DMS114 treated with DMSO at 0.1 percent for 48 hours (cell line): ENCODE results near the gene SLC29A4.
"Not testable (repeated sequence)": the region's sequence is repeated elsewhere in the genome, so short reads cannot be mapped to it uniquely, and the experiment has no call there.

Experiments used
- DNase-seq: peaks from one replicate; lab custom pipeline; 2025; ENCODE audit not compliant: unreplicated experiment; lab: John Stamatoyannopoulos, UW

The SLC29A4 gene

DNA sequence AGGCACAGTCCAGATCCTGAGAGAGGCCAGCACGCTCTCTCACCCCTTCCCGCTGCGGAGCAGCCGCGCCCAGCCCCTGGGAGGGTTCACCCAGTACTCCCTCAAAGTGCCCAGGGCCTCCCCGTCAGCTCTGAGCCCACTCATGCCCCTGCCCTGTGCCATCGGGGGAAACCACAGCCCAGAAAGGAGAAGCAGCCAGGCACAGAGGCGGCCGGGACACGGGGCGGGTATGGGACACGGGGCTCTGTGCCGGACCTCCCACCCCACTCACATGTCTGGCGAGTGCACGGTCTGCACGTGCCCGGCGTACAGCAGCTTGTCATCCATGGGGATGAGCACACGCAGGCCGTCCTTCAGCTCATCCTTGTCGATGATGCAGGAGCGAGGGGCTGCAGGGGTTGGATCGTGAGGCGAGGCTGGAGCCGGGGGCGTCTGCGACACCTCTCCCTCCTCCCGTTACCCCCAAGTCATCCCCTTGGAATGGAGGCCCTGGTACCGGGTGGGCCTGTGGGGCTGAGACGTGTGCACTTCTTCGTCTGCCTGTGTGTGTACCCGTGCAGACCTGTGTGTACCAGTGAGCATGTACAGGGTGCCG, 38.2 kb downstream of the SLC29A4 start:
- no peak for DNase-seq

DNA sequence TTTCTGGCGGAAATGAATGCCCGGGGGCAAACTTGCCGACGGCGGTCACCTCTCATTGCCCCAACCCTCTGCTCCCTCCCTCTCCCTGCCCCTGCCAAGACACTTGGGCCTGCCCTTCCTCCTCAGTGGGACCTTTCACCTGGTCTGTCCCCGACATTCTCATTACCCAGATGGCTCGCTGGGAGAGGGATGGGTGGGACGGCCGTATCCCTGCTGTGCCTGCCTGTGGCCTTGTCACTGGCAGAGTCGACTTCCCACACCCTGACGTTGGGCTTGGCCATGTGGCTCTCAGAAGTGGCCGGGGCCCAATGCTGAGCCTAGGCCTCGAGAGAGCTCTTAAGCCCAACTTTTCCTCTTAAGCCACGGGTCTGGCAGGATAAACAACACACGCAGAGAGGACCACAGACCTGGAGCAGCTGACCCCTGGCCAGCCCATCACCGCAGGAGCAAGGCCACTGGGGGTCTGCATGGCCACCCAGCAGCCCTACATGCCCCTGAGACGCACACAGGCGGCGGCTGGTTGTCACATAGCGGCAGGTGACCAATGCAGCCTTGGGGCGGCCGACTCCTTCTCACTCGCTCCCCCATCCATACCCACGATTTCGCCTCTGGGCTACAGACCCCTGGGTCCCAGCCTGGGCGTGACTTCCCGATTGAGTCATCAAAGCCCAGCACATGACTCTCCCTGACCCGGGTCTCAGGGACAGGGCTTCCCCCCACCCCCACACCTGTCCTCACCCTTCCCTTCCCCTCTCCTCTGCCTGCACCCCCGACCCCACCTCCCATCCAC, 40.1 kb downstream of the SLC29A4 start:
- DNase-seq = no peak

DNA sequence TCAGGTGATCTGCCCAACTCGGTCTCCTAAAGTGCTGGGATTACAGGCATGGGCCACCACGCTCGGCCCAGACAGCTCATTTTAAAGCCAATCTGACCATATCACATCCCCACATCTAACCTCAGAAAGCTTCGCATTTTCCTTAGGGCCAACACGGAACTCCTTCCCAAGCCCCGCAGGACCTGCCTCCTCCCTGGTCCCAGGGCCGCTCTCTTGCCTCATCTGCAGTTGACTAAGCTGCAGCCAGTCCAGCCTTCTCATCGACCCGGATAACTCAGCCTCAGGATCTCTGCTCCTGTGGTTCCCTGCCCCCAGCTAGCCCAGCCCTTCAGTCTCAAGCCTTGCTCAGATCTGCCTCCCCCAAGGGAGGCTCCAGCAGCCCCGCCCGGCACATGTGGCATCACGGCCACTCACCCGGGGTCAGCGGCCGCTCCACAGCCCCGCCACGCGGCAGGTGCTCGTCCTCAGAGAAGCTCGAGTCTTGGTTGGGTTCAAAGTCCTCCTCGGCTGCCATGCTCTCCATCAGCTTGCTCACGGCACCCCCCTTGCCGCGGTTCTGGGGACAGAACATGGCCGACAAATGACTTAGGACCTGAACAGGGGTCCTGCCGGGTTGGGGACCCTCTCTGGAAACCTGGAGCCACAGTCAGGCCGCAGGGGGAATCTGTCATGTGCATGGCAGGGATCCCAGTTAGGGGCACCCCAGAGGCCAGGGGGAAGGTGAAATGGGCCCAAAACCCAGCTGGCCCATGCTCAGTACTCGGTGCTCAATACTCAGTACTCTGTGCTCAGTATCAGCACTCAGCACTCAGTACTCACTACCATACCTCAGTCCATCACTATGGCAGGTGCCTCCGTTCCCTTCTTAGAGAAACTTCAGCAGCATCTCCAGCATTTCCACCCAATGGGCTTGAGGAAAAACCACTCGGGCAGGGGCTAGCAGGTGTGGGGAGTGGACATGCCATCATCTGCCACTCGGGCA, 41.3 kb downstream of the SLC29A4 start:
- not testable (repeated sequence) for DNase-seq

DNA sequence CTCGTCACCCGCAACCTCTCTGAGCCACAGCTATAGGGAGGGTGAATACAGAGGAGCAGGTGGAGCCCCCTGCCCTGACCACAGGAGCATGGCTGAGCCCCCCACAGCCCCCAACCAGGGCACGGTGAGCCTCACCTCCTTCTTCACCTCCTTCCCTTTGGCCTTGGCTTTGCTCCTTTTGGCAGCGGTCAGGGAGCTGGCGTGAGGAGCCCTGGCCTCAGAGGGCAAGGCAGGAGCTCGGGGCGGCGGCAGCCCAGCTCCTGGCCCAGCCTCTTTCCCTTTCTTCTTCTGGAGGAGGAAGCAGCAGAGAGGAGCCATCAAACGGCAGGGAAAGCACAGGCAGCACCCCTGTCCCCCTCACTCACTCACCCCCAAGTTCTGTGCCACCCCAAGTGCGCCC, 42.2 kb downstream of the SLC29A4 start:
- no peak for DNase-seq

DNA sequence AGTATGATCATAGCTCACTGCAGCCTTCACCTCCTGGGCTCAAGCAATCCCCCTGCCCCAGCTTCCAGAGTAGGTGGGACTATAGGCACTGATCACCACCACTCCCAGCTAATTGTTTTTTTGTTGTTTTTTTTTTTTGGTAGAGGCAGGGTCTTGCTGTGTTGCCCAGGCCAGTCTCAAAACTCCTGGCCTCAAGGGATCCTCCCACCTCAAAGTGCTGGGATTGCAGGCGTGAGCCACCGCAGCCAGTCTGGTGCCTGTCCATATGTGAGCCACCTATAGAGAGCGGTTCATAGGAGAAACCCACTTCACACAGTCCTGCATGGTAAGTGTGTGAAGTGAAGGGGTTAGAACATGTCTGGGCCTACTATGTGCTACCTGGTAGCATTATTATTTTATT, 47.5 kb downstream of the SLC29A4 start:
- no peak for DNase-seq

DNA sequence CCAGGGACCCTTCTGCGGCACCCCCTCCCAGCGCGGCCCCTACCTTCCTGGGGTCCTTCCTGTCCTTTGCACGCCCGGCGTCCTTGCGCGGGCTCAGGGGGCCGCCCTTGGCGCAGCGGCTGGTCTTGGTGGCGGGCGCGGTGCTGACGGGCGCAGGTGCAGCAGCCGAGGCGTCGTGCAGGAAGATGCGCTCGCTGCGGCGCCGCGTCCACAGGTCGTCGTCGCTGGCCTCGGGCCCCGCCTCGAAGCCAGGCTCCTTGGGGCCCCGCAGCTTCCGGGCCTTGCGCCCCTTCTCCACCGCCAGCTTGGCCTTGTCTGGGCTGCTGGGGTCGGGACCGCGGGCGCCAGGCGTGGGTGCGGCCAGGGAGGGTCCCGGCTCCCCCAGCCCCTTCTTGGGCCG, 49.8 kb downstream of the SLC29A4 start:
- DNase-seq = no peak

DNA sequence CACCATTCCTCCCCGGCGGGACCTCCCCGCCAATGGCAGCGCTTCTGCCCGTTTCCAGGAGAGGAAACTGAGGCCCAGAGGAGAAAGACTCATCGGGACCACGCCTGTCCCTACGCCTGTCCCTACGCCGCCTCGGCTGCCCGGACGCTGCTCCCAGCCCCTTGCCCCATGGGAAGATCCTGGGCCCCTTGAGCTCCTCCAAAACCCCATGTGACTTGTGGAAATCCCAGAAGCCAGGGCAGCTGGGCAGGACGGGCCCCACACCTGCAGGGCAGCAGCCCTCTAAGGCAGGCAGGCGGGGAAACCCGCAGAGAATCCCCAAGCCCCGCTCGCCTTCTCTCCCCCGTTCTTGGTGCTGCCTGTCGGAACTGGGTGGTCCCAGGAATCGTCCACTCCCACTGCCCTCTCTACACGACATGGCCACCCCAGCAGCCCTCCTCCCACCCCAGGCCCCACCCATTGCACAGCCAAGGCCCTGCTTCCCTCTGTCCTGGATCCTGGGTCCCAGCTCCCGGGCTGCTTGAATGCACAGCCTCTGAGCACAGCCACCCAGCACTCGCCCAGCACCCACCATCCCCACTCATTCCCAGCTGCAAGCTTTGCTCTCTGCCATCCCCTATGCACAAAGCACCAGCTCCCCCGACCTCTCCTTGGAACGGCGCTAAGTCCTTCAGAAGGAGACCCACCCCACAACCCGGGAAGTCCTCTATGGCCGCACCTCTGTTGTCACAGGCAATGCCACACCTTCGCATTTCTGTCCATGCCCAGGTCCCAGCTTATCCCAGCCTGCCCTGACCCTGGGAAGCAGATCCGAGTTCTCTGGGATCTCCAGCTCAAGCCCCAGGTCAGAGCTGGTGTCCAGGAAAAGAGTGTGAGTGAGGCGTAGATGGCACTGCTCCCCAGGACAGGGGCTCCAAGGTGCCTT, 50.6 kb downstream of the SLC29A4 start:
- DNase-seq = no peak

DNA sequence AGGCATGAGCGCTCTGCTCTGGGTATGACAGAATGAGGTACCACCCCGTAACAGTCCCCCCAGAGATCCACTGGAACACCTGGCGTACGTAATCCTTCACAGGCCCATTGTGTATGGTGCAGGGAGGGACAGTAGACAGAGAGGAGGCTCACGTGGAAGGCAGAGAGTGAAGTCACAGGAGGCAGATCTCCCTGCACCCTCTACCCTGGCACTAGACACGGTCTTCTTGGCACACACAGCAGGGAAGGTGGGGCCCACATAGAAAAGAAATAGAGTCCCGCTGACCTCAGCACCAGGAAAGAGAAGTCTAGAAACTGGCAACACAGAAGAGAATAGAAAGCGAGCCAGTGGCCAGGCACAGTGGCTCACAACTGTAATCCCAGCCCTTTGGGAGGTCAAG, 51.9 kb downstream of the SLC29A4 start:
- DNase-seq = no peak

DNA sequence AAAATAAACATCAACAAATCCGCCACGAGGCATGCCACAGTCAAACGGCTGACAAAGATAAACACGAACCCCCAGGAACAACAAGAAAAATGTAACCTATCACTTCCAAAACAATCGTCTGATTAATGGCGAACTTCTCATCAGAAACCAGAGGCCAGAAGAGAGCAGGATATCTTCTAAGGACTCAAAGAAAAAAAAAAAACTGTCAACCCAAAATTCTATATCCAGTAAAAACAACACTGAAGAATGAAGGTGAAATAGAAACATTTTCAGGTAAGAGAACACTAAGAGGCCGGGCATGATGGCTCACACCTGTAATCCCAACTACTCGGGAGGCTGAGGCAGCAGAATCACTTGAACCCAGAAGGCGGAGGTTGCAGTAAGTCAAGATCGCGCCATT, 54.3 kb downstream of the SLC29A4 start:
- no peak for DNase-seq

DNA sequence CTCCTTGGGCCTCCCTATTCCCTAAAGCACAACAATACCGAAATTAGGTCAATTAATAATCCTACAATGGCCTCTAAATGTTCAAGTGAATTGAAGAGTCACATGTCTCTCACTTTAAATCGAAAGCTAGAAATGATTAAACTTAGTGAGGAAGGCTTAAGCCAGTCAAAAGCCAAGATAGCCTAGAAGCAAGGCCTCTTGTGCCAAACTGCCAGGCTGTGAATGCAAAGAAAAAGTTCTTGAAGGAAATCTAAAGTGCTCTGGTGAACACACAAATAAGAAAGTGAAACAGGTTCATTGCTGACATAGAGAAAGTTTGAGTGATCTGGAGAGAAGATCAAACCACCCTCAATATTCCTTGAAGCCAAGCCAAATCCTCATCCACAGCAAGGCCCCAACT, 57.2 kb downstream of the SLC29A4 start:
- DNase-seq = no peak

DNA sequence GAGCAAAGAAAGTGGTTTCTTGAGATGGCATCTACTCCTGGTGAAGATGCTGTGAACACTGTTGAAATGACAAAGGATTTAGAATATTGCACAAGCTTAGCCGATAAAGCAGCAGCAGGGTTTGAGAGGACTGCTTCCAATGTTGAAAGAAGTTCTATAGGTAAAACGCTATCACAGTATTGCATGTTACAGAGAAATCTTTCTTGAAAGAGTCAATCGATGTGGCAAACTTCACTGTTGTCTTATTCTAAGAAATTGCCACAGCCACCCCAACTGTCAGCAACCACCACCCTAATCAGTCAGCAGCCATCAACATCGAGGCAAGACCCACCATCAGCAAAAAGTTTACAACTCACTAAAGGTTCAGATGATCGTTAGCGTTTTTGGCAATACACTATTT, 59.9 kb downstream of the SLC29A4 start:
- no peak for DNase-seq

DNA sequence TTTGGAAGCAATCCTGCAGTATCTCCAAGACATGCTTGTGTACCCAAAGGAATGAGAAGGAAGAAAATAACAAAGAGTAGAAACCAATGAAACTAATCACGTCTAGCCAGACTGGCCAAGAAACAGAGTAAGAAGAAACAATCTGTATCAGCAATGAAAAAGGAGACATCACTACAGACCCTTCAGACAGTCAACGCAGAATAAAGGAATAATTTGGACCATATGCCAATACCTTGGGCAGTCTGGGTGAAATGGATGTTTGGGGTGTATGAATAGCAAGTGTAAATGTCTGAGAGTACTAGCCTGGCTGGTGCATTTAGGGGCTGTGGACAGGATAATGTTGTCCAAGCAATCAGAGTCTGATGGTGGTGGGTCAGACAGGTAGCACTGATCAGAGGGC, 61.1 kb downstream of the SLC29A4 start:
- no peak for DNase-seq

DNA sequence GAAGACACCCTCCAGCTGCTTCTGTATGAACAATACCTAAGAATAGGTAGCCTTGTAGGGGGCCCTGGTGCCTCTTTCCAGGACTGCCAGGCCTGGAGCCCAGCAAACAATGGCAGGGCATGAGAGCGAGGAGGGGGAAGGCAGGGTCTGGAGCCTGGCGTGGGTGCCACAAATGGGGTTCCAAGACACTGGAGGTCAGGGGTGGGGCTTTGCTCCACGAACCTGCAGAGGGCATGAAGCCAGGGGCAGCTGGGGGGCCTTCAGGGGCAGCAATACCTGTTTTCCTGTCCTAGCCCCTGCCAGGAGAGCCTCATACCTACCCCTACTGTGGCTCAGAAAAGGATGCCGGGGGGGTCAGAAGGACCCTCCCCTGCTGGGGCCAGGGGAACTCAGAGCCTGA, 61.6 kb downstream of the SLC29A4 start:
- DNase-seq = no peak

DNA sequence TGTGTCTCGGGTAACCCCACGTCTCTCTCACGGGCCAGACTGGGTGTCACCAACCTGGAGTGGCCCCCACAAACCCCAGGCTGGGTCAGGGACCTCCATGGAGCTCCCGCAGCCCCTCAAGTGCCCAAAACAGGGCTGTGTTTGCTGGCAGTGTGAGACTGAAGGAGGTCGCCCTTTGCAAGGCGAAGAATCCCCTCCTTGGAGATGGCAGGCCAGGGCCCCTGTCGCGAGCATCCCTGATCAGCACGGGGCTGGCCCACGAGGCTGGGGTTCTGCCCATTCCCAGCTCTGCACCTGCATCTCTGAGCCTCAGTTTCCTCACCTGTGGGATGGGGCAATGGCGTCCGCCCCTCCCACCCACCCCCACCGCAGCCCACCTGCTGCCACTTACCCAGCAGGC, 62.4 kb downstream of the SLC29A4 start:
- DNase-seq = no peak

DNA sequence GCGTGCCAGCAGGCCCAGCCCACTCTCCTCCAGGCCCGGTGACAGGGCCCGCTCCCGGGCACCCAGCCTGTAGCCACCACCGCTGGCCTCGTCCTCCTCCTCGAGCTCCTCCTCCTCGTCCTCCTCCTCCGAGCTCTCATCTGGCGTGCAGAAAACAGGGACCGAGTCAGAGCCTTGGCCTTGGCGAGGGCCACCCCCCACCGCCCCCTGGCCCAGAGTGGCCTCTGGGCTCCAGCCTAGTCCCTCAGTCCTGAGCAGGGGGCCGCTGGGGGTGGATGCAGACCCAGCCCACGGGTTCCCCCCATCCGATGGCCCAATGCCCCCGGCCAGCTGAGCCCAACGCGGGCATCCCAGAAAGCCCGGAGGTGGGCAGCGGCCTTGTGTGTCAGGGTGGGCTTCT, 62.9 kb downstream of the SLC29A4 start:
- no peak for DNase-seq

DNA sequence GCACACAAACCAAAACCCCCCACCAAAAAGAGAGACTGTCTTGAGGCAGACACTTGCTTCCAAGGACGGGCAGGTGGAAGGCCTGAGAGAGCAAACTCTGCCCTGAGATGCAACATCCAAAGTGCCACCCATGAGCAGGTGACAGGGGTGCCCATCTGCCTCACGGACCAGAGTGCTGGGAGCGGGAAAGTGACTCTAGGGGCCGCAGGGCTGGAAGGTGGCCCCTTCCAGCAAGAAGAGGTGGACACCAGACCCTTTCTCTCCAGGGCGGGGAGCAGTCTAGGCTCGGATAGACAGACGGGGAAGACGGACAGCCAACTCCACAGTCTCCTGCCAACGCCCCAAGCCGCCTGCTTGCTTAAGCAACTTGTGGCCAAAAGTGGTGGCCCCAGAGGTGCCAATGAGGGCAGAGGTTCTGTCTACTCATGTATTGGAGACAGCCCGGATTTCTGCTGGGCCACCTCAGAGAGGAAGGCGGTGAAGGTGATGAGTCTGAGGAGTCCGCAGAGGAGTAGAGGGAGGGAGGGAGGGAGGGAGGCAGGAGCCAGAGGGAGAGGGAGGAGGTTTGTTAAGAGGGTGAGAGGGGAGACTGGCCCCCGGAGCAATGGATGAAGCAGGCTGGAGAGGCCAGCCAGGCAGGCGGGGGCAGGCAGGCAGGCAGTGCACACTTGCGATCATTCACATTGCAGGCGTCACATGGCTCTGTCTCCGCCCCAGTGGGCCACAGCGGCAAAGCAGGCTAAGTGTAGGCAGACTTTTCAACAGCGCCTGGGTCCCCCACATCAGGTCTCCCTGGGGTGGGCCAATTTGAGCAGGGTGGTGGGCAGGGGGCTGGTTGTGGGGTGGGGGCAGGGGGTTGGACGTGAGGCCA, 65.6 kb downstream of the SLC29A4 start:
- DNase-seq = no peak

DNA sequence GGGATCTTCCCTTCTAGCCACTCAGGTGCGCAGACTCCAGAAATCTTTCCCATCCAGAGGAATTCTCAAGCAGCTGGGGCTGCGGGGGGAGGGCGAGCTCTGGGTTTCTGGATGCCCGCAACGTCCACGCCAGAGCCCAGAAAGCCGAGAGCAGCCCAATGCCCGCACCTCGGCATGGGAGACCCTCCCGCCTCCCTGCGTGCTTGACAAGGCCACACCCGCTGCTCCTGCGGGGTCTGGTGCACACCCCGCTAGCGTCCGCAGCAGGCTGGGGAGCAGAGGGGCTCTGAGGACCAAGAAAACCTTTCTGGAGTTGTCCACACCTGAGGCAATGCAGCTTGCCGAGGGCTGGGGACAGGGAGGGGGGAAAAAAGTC, 66.2 kb downstream of the SLC29A4 start:
- no peak for DNase-seq

DNA sequence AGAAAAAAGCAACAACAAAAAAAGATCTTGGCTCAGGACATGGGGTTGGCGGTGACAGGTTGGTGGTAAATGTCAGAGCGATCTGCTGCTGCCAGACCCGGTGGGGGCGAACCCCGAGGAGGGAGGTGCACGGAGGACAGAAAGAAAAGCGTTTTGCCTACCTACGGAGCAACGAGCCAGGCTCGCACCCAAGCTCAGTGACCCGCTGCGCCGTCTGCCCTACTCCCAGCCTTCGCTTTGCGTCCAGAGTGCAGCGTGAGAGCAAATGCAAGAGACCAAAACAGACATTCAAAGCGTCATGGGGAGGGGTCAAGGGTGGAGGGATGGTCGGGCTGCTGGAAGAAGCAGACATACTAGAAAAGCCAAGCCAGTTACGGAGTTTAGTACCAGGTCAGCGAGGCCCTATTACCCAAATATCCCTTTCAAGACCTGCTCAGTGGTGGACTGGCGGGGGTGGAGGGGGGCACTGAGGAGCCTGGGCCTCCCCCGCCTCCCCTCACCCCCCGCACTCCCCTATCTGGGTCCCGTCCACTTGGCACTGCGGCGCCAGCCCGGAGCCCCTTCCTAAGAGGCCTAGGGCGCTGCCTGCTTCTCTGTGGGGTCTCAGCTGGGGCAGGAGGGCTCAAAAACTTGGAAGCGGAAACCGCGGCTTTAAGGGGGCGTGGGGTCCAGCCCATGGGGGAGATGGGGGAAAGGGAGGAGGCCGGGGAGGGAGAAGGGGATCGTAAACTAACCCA, 66.9 kb downstream of the SLC29A4 start:
- DNase-seq = no peak

DNA sequence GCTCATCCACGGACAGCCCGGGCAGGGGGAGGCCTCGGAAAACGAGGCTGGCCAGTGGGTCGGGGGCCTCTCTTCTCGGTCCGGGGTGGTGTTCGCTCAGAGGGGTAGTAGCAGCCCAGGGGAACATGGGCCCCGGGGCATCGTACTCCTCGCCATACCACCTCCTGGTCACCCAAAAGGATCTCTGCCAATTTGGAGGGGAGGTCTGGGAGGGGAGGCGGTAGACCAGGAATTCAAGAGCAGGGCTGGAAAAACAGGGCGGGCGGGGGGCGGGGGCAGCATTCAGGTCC, 67.4 kb downstream of the SLC29A4 start:
- DNase-seq = no peak
